HepG2 (cell line): ENCODE data around the gene TXNL4B. TPM values are rescaled to one million over a fixed set of nuclear protein-coding genes. Genes with fewer than 3 reads are reported as not detected.

Experiments used
- BRF2 ChIP-seq: sonication (generic); formaldehyde crosslinking; IDR thresholded peaks from 2 replicates; pipeline ENCODE4 v1.8.1; 2022; ENCODE audit warnings: mild to moderate bottlenecking, missing genetic modification reagents
- CHD4 ChIP-seq: fragments of 200-600 bp; sonication (generic); IDR thresholded peaks from 2 replicates; pipeline ENCODE4 v1.7.0; 2017; ENCODE audit warnings: mild to moderate bottlenecking, low read length, borderline replicate concordance
- FOXP1 ChIP-seq, 2 experiments: fragments of 450-650 bp in 1 of 2; IDR thresholded peaks; 2 replicates each; pipeline ENCODE4 v1.6.1; 2017 to 2018; ENCODE audit warnings: antibody characterized with exemption in 1 of 2
- GMEB1 ChIP-seq: sonication (generic); formaldehyde crosslinking; IDR thresholded peaks from 2 replicates; pipeline ENCODE4 v1.5.1; 2020; ENCODE audit warnings: missing genetic modification reagents, mild to moderate bottlenecking, borderline replicate concordance
- HNF1A ChIP-seq, 2 experiments: sonication (generic) in 1 of 2; formaldehyde crosslinking in 1 of 2; IDR thresholded peaks; 2 replicates each; pipeline versions ENCODE4 v1.4.0 to v1.6.1; 2016 to 2020; ENCODE audit warnings: borderline replicate concordance in 1 of 2, low read depth in 1 of 2, mild to moderate bottlenecking in 1 of 2, missing genetic modification reagents in 1 of 2
- KDM1A ChIP-seq: IDR thresholded peaks from 2 replicates; pipeline ENCODE4 v1.6.1; 2016; ENCODE audit warnings: missing compliant biosample characterization
- MTF2 ChIP-seq: sonication (generic); formaldehyde crosslinking; IDR thresholded peaks from 2 replicates; pipeline ENCODE4 v1.5.0; 2020; ENCODE audit warnings: missing genetic modification reagents, borderline replicate concordance
- POGK ChIP-seq: sonication (generic); formaldehyde crosslinking; conservative IDR thresholded peaks from 2 replicates; pipeline ENCODE4 v1.8.0; 2022; ENCODE audit warnings: mild to moderate bottlenecking, moderate library complexity, missing genetic modification reagents
- RBM39 ChIP-seq: fragments of 200-400 bp; formaldehyde crosslinking; IDR thresholded peaks from one replicate; pipeline ENCODE4 v1.6.1; 2018; ENCODE audit warnings: antibody characterized with exemption, mild to moderate bottlenecking, low read depth, low read length; ENCODE audit not compliant: poor library complexity, severe bottlenecking
- TARDBP ChIP-seq: sonication (generic); formaldehyde crosslinking; IDR thresholded peaks from 2 replicates; pipeline ENCODE4 v1.8.0; 2022; ENCODE audit warnings: mild to moderate bottlenecking, missing genetic modification reagents
- TFAP4 ChIP-seq: sonication (generic); IDR thresholded peaks from 2 replicates; pipeline ENCODE4 v1.6.1; 2016; ENCODE audit warnings: low read depth, borderline replicate concordance
- TFDP1 ChIP-seq: IDR thresholded peaks from 2 replicates; pipeline ENCODE4 v1.6.1; 2016; ENCODE audit warnings: missing compliant biosample characterization, missing genetic modification reagents, borderline replicate concordance
- TOE1 ChIP-seq: sonication (generic); formaldehyde crosslinking; IDR thresholded peaks from 2 replicates; pipeline ENCODE4 v1.4.0; 2020; ENCODE audit warnings: mild to moderate bottlenecking, missing genetic modification reagents
- ZNF557 ChIP-seq: sonication (generic); formaldehyde crosslinking; IDR thresholded peaks from 2 replicates; pipeline ENCODE4 v1.4.0; 2020; ENCODE audit warnings: missing genetic modification reagents
- ZNF737 ChIP-seq: sonication (generic); formaldehyde crosslinking; IDR thresholded peaks from 2 replicates; pipeline ENCODE4 v1.5.0; 2020; ENCODE audit warnings: missing genetic modification reagents, mild to moderate bottlenecking, borderline replicate concordance
- polyA plus RNA-seq, 8 experiments: library from polyadenylated mRNA; depleted of rRNA in 3 of 8; stranded (reverse) in 7 of 8; unstranded in 1 of 8; fragments of >200 nt; fragmentation: Illumina TruSeq in 4 of 8; extraction: Trizol in 4 of 8; gene quantifications; 2 replicates each; pipeline versions ENCODE4 v1.2.1 to v1.2.3, GENCODE V29; 2011 to 2016; ENCODE audit warnings: low read depth in 4 of 8, missing spikeins in 1 of 8, mixed read lengths in 1 of 8; ENCODE audit not compliant: insufficient read depth in 1 of 8
- total RNA-seq, 5 experiments: library from RNA; depleted of rRNA; stranded (reverse); fragments of >200 nt; fragmentation: Illumina TruSeq; extraction: Trizol; gene quantifications; 2 replicates each; pipeline ENCODE4 v1.2.3, GENCODE V29; 2016; ENCODE audit warnings: low read depth in 1 of 5

The TXNL4B gene
- total and polyA plus RNA-seq, 2 of the 13 experiments (the other 11 are each of a cell fraction or from before 2014, with no cell fraction given), result 17.4 to 18.3 TPM

GRCh38 chr16:72072514-72073342 is 20.7 kb downstream of the TXNL4B start (continued):
- TF ChIP-seq GMEB1 (CRISPR knock-in tag) (peak; percentile 48; the same call in 1 of the 2 replicates), ZNF737 (CRISPR knock-in tag) (no peak), ZNF557 (CRISPR knock-in tag) (peak; percentile 78; the same call in 1 of the 2 replicates), POGK (CRISPR knock-in tag) (peak; percentile 66), HNF1A (IDR thresholded peaks at IDR 0.05; ENCODE audit: low read depth) (peak; percentile 39; the same call in 1 of the 2 replicates), HNF1A (CRISPR knock-in tag; IDR thresholded peaks at IDR 0.05; ENCODE audit: borderline replicate concordance) (no peak; the same call in 1 of the 2 replicates), TFDP1 (peak; percentile 91), RBM39 (no peak), BRF2 (CRISPR knock-in tag) (no peak), TOE1 (CRISPR knock-in tag) (peak; percentile 72; the same call in 1 of the 2 replicates), MTF2 (CRISPR knock-in tag) (no peak), FOXP1 (IDR thresholded peaks at IDR 0.05) (peak; percentile 81), FOXP1 (CRISPR knock-in tag; IDR thresholded peaks at IDR 0.05) (peak; percentile 84), CHD4 (peak; percentile 45; the same call in 1 of the 2 replicates), KDM1A (CRISPR knock-in tag) (peak; percentile 77; the same call in 1 of the 2 replicates), TARDBP (CRISPR knock-in tag) (peak; percentile 85; the same call in 1 of the 2 replicates), TFAP4 (peak; percentile 18; the same call in 1 of the 2 replicates)
